OCI-LY3 (cell line): ENCODE measurements around the gene MACF1.

ENCODE experiments used
- H2AFZ ChIP-seq: fragments of 200-600, 300-600 bp; shearing (Covaris generic); 2 replicates; pipeline ENCODE4 v1.6.0; 2014; ENCODE audit warnings: antibody characterized with exemption, low read depth, low read length
- H3K27ac ChIP-seq: fragments of 200-600, 300-600 bp; sonication (generic); 2 replicates; pipeline ENCODE4 v1.5.1; 2014; ENCODE audit warnings: mild to moderate bottlenecking, low read length, moderate library complexity, mixed read lengths
- H3K27me3 ChIP-seq: fragments of 200-600, 300-600 bp; sonication (generic); 2 replicates; pipeline ENCODE4 v1.6.1; 2014; ENCODE audit warnings: low read depth, low read length, mixed read lengths
- H3K36me3 ChIP-seq: fragments of 200-600, 300-600 bp; sonication (generic); replicated peaks from 2 replicates; pipeline ENCODE3; 2014; ENCODE audit warnings: low read depth, low read length, mixed read lengths
- H3K4me1 ChIP-seq: fragments of 300-600, 200-600 bp; sonication (generic); 2 replicates; pipeline ENCODE4 v1.6.1; 2014; ENCODE audit warnings: low read length, mixed read lengths
- H3K4me2 ChIP-seq: fragments of 200-600, 300-600 bp; sonication (generic); 2 replicates; pipeline ENCODE4 v1.6.1; 2014; ENCODE audit warnings: low read length, mixed read lengths
- H3K4me3 ChIP-seq: fragments of 300-600, 200-600 bp; sonication (generic); 2 replicates; pipeline ENCODE4 v1.5.1; 2014; ENCODE audit warnings: antibody characterized with exemption, mild to moderate bottlenecking, low read length, moderate library complexity
- H3K79me2 ChIP-seq: fragments of 300-600, 200-600 bp; shearing (Covaris generic); 2 replicates; pipeline ENCODE4 v1.6.1; 2014; ENCODE audit warnings: mild to moderate bottlenecking, low read length, mixed read lengths
- H3K9ac ChIP-seq: fragments of 300-600, 200-600 bp; shearing (Covaris generic); 2 replicates; pipeline ENCODE4 v1.6.0; 2014; ENCODE audit warnings: mild to moderate bottlenecking, low read length, moderate library complexity
- H3K9me3 ChIP-seq: fragments of 200-600, 300-600 bp; shearing (Covaris generic); 2 replicates; pipeline ENCODE4 v1.6.1; 2014; ENCODE audit warnings: low read length, mixed read lengths; ENCODE audit not compliant: insufficient read depth
- H4K20me1 ChIP-seq: fragments of 200-600, 300-600 bp; sonication (generic); 2 replicates; pipeline ENCODE4 v1.6.1; 2016; ENCODE audit warnings: low read length, mixed read lengths; ENCODE audit not compliant: insufficient read depth
- EZH2phosphoT487 ChIP-seq: fragments of 200-600 bp; shearing (Covaris generic); IDR thresholded peaks from 2 replicates; pipeline ENCODE4 v1.6.1; 2018; ENCODE audit warnings: antibody characterized with exemption, mixed run types, low read depth
- TF ChIP-seq, protein P1 (sequence below): fragments of 200-600, 300-600 bp; sonication (generic); IDR thresholded peaks from 2 replicates; pipeline ENCODE4 v1.5.1; 2014; ENCODE audit warnings: antibody characterized with exemption, low read length, low read depth

Gene MACF1

DNA sequence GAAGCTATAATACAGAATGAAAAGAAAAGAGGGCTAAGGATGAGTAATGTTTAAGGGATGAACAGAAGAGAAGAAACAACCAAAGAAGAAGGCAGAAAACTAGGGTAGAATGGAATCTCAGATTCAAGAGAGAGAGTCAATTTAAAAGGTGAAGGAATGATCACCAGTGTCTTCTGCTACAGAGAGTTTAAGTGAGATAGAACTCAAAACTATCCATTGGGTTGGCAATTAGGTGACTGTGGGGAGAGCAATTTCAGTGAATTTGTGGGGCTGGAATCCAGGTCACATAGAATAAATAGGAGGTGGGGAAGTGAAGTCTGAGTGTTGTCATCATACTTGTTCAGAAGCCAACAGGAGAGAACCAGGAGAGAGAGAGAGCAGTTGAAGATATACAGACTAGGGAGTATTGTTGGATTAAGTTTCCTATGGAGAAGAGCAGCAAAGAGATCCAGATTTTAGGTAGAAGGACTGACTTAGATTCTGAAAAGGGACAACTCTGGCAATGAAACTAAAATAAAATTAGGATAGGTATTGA lies 19.9 kb downstream of the MACF1 start:
- Histone ChIP-seq H3K4me1 (no peaks in the 10 kb centered on the region), H4K20me1 (0 out of 2 replicates have a peak, but pooled peaks cover 3% of the 10 kb centered on the region), H3K4me2 (no peak overlapping the region), H3K9ac (no peak overlapping the region), H3K79me2 (peaks cover 21% of the 10 kb centered on the region; the same call in 1 of the 2 replicates), H3K4me3 (no peak overlapping the region), H2AFZ (no peak overlapping the region), H3K36me3 (no peaks in the 10 kb centered on the region), H3K27ac (no peak overlapping the region), H3K9me3 (no peaks in the 10 kb centered on the region), H3K27me3 (no peaks in the 10 kb centered on the region)
- TF ChIP-seq EZH2phosphoT487 = no peak
- TF ChIP-seq, protein P1, sequence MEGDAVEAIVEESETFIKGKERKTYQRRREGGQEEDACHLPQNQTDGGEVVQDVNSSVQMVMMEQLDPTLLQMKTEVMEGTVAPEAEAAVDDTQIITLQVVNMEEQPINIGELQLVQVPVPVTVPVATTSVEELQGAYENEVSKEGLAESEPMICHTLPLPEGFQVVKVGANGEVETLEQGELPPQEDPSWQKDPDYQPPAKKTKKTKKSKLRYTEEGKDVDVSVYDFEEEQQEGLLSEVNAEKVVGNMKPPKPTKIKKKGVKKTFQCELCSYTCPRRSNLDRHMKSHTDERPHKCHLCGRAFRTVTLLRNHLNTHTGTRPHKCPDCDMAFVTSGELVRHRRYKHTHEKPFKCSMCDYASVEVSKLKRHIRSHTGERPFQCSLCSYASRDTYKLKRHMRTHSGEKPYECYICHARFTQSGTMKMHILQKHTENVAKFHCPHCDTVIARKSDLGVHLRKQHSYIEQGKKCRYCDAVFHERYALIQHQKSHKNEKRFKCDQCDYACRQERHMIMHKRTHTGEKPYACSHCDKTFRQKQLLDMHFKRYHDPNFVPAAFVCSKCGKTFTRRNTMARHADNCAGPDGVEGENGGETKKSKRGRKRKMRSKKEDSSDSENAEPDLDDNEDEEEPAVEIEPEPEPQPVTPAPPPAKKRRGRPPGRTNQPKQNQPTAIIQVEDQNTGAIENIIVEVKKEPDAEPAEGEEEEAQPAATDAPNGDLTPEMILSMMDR = no peak

DNA sequence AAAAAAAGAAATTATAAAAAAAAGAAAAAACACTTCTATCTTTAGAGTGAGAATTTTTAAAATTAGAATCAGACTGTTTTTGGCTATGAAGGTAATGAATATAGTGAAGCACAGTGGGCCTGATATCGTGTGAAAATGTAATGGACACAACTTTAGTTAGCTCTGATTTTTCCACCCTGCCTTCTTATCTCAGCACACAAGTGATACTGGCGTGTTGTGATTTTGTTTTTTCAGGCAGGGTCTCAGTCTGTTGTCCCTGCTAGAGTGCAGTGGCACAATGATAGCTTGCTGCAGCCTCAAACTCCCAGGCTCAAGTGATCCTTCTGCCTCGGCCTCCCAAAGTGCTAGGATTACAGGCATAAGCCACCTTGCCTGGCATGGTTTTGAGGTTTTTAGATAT lies 22.3 kb downstream of the MACF1 start:
- Histone ChIP-seq H3K4me3 (no peak overlapping the region), H3K4me2 (no peak overlapping the region), H3K4me1 (peaks cover 12% of the 10 kb centered on the region), H2AFZ (no peak overlapping the region), H3K9me3 (no peaks in the 10 kb centered on the region), H3K36me3 (no peaks in the 10 kb centered on the region), H3K27me3 (no peaks in the 10 kb centered on the region), H3K79me2 (peaks cover 29% of the 10 kb centered on the region; the same call in 1 of the 2 replicates), H3K9ac (no peak overlapping the region), H3K27ac (no peak overlapping the region), H4K20me1 (0 out of 2 replicates have a peak, but pooled peaks cover 3% of the 10 kb centered on the region)
- TF ChIP-seq, protein P1 = no peak
- no peak for TF ChIP-seq EZH2phosphoT487

DNA sequence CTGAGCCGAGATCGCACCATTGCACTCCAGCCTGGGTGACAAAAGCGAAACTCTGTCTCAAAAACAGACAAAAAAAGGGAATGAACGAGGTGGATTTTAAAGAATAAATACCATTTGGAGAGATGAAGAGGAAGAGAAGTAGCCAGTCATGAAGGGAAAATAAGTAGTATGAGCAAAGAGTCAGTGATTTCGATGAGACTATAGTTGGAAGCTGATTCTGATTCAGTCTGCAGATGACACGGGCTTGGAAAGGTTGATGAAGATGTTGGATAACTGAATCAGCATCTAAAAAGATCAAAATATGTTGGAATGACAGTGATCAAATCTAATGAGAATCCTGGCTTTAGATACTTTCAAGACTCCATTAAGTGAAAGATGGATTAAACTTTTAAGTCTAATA lies 23.8 kb downstream of the MACF1 start:
- TF ChIP-seq, protein P1 = no peak
- no peak for TF ChIP-seq EZH2phosphoT487
- no peak overlapping the region for H3K9ac ChIP-seq
- H3K36me3 ChIP-seq = peaks cover 3% of the 10 kb centered on the region
- H3K79me2 ChIP-seq = 0 out of 2 replicates have a peak, but pooled peaks cover 19% of the 10 kb centered on the region
- no peaks in the 10 kb centered on the region for H3K27me3 ChIP-seq
- H3K4me2 ChIP-seq = no peak overlapping the region
- no peaks in the 10 kb centered on the region for H3K9me3 ChIP-seq
- no peak overlapping the region for H3K27ac ChIP-seq
- H3K4me3 ChIP-seq = no peak overlapping the region
- no peaks in the 10 kb centered on the region for H4K20me1 ChIP-seq
- H3K4me1 ChIP-seq = peaks cover 12% of the 10 kb centered on the region
- no peak overlapping the region for H2AFZ ChIP-seq

DNA sequence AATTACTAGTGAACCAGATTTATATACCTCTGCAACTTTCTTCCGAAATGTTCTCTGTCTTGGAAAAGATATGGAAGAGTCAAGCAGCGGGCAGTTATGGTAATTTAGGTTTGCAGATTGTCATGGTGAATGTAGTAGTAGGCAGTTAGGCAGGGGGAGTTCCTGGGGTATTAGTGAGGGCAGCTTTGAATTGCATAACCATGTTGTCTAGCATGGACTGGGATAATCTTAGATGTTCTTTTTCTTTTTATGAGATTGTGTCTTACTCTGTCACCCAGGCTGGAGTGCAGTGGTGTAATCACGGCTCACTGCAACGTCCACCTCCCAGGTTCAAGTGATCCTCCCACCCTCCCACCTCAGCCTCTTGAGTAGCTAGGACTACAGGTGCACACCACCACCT lies 25.0 kb downstream of the MACF1 start:
- H3K9ac ChIP-seq = no peak overlapping the region
- 0 out of 2 replicates have a peak, but pooled peaks cover 15% of the 10 kb centered on the region for H3K79me2 ChIP-seq
- no peaks in the 10 kb centered on the region for H3K27me3 ChIP-seq
- H3K4me3 ChIP-seq = no peak overlapping the region
- H2AFZ ChIP-seq = no peak overlapping the region
- peaks cover 3% of the 10 kb centered on the region for H3K36me3 ChIP-seq
- TF ChIP-seq EZH2phosphoT487 = no peak
- TF ChIP-seq, protein P1 = no peak
- H3K4me2 ChIP-seq = no peak overlapping the region
- H4K20me1 ChIP-seq = no peaks in the 10 kb centered on the region
- no peak overlapping the region for H3K27ac ChIP-seq
- peaks cover 12% of the 10 kb centered on the region for H3K4me1 ChIP-seq
- H3K9me3 ChIP-seq = no peaks in the 10 kb centered on the region
